Omental fat pad (tissue), 4 donors: Measurements from ENCODE around the gene SLC5A8. TPM values are rescaled to one million over a fixed set of nuclear protein-coding genes. Genes with fewer than 3 reads are reported as not detected.

ENCODE experiments used
- ATAC-seq: fragments of 150-250 bp; one replicate; pipeline ENCODE4 v1.9.1; 2016; ENCODE audit warnings: mild to moderate bottlenecking, moderate library complexity; ENCODE audit not compliant: low FRiP score
- DNase-seq: peaks from one replicate; pipeline ENCODE4 v3.0.0-alpha.2; 2019; ENCODE audit warnings: low spot score
- CTCF ChIP-seq, 3 donors: fragments of 450-650 bp; IDR thresholded peaks; one replicate each; pipeline ENCODE4 v1.5.1; 2016 to 2017; ENCODE audit warnings: antibody characterized with exemption in 3 of 3, mild to moderate bottlenecking in 3 of 3, moderate library complexity in 2 of 3
- total RNA-seq, 4 donors: library from RNA; depleted of rRNA; stranded (reverse); fragments of >200 nt; gene quantifications; one replicate each; pipeline ENCODE4 v1.1.0, GENCODE V29; 2016

SLC5A8 gene
- total RNA-seq, 4 donors from 2014 or later = 0.12 TPM; not detected in 3

- ATAC-seq = no peak
- DNase-seq = no peak
- TF ChIP-seq CTCF (IDR thresholded peaks at IDR 0.05) = no peak
Measured at GRCh38 chr12:101207086-101207780, 2.8 kb downstream of the SLC5A8 start.

- ATAC-seq (no peak), DNase-seq (no peak)
- no peak for TF ChIP-seq CTCF (IDR thresholded peaks at IDR 0.05)
Measured at GRCh38 chr12:101204602-101205304, 5.3 kb downstream of the SLC5A8 start.

- ATAC-seq (no peak), DNase-seq (no peak)
- no peak for TF ChIP-seq CTCF (IDR thresholded peaks at IDR 0.05)
Measured at GRCh38 chr12:101200824-101201223, 9.2 kb downstream of the SLC5A8 start.

GRCh38 chr12:101200145-101200544 is 9.9 kb downstream of the SLC5A8 start:
- no peak for TF ChIP-seq CTCF (IDR thresholded peaks at IDR 0.05)
- DNase-seq (no peak), ATAC-seq (no peak)

GRCh38 chr12:101186291-101186690 is 23.7 kb downstream of the SLC5A8 start:
- no peak for TF ChIP-seq CTCF (IDR thresholded peaks at IDR 0.05)
- DNase-seq (no peak), ATAC-seq (no peak)

DNA sequence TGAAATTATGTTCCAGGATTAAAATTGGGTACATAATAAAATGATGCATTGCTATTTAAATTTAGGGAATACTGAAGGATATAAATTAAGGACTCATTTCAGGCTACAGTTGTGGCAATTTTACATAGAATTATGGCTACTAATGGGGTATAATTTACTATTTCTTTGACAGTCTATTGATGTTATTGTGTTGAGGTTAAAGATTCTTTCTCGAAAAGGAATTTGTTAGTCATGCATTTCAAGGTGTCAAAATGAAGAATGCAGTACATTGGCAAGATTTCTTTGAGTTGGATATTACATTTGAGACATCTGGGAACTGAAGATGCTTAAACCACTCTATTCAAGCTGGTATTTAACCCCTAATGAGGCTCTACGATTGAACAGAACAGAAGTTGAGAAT is 28.3 kb downstream of the SLC5A8 start:
- DNase-seq = no peak
- no peak for TF ChIP-seq CTCF (IDR thresholded peaks at IDR 0.05)
- ATAC-seq = no peak

DNA sequence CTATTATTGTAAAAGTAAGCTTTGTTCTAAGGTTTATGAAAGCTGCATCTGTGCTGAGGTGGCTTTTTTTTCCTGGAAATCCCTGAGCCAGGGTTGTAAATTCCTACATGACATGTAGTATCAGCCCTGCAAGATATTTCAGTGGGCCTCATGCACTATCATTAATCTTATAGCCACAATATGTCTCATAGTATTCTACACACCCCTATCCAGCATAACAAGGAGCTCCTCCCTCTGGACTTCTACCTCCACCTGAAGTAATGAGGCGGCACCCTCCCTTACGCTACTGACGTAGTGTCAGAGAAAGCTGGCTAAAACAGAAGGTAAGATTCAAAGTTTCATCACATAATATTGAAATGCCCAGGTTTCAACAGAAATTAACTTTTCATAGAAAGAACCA is 35.5 kb downstream of the SLC5A8 start:
- DNase-seq (no peak), ATAC-seq (no peak)
- TF ChIP-seq CTCF (IDR thresholded peaks at IDR 0.05) = no peak
